Skeletal muscle tissue (tissue), 4 donors: ENCODE results near the gene AXIN1. TPM values are rescaled to one million over a fixed set of nuclear protein-coding genes. Genes with fewer than 3 reads are reported as not detected.
"Not testable (repeated sequence)": the region's sequence is repeated elsewhere in the genome, so short reads cannot be mapped to it uniquely, and the experiment has no call there.

ENCODE experiments used
- H3K27ac ChIP-seq: one replicate; pipeline ENCODE4 v1.7.0; 2013; ENCODE audit warnings: mild to moderate bottlenecking, low read depth, low read length, inconsistent platforms
- H3K27me3 ChIP-seq, 3 donors: one replicate each; pipeline ENCODE4 v1.7.0; 2013; ENCODE audit warnings: low read length in 3 of 3; ENCODE audit not compliant: control insufficient read depth in 3 of 3, insufficient read depth in 3 of 3
- H3K36me3 ChIP-seq, 3 donors: one replicate each; pipeline ENCODE4 v1.7.0; 2013; ENCODE audit warnings: low read length in 3 of 3; ENCODE audit not compliant: control insufficient read depth in 3 of 3, insufficient read depth in 3 of 3
- H3K4me1 ChIP-seq, 3 donors: one replicate each; pipeline ENCODE4 v1.7.0; 2013; ENCODE audit warnings: low read length in 3 of 3, mild to moderate bottlenecking in 3 of 3; ENCODE audit not compliant: control insufficient read depth in 3 of 3, insufficient read depth in 3 of 3
- H3K4me3 ChIP-seq, 3 donors: one replicate each; pipeline ENCODE4 v1.7.0; 2013; ENCODE audit warnings: low read length in 3 of 3
- H3K9ac ChIP-seq, 3 donors: one replicate each; pipeline ENCODE4 v1.7.0; 2013; ENCODE audit warnings: low read length in 3 of 3, mild to moderate bottlenecking in 3 of 3, moderate library complexity in 2 of 3, low read depth in 1 of 3
- H3K9me3 ChIP-seq, 3 donors: one replicate each; pipeline ENCODE4 v1.7.0; 2013; ENCODE audit warnings: low read length in 3 of 3; ENCODE audit not compliant: control insufficient read depth in 3 of 3
- total RNA-seq: library from RNA; depleted of rRNA; stranded (reverse); fragments of >200 nt; gene quantifications from one replicate; pipeline ENCODE4 v1.2.3, GENCODE V29; 2014
- donor health status: Osteomylitis.

Gene AXIN1
- total RNA-seq, 1 donor from 2014 or later, result 8.9 TPM

DNA sequence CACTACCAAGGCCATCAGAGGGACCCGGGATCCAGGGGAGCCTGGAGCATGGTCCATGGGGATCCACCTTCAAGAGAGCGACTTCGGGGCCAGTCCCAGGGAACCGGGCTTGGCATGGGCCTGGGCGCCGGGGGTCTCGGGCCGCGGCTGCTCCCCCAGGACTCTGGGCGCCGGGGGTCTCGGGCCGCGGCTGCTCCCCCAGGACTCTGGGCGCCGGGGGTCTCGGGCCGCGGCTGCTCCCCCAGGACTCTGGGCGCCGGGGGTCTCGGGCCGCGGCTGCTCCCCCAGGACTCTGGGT lies 10.1 kb upstream of the AXIN1 start:
- not testable (repeated sequence) for H3K9ac ChIP-seq, H3K4me1 ChIP-seq, H3K27ac ChIP-seq, H3K4me3 ChIP-seq, H3K9me3 ChIP-seq
- Histone ChIP-seq H3K36me3 (peaks cover 9 to 13% (median 10%) of the 10 kb centered on the region in 3 donors), H3K27me3 (peaks cover 18 to 26% (median 20%) of the 10 kb centered on the region in 3 donors)

DNA sequence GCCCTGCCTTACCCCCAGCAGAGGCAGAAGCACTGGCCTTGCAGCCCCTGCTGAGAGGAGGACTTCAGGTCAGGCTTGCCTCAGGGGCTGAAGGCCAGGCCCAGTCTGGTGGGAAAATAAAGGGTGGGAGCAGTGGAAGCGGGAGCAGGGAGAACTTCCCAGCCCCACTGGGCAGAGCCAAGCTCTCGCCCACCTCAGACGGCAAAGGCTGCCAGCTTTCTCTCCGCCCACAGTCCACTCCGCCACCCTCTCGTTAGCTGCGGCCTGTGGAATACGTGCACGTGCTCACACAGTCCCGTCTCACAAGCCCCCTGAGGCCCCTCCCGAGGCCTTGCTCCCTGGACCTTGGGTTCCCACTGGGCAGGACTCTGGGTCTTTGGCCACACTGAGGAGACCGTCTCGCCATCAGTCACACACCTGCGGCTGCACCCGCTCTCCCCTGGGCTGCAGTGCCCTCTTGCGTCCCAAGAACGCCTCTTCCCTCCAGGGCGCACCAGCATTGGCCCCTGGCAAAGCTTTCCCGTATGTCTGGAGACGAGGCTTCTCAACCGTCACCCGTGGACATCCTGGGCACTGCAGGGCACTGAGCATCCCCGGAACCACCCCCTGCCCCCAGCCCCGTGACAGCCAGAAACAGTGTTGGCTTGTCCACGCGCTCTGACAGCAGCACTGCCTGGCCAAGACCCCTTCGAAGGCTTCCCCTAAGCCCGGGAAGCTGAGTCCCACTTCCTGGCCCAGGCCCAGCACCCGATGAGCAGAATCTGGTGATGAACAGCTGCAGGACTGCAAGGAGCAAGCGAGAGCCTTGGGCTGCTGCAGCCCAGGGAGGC lies 9.6 kb upstream of the AXIN1 start:
- no peak overlapping the region for H3K9ac ChIP-seq
- H3K36me3 ChIP-seq, result peaks cover 3 to 8% (median 4%) of the 10 kb centered on the region in 3 donors
- no peak overlapping the region for H3K27ac ChIP-seq
- H3K27me3 ChIP-seq, result peaks cover 18 to 26% (median 20%) of the 10 kb centered on the region in 3 donors
- no peaks in the 10 kb centered on the region for H3K9me3 ChIP-seq
- peaks cover 0 to 4% (median 0%) of the 10 kb centered on the region in 3 donors for H3K4me1 ChIP-seq
- H3K4me3 ChIP-seq, result no peak overlapping the region

DNA sequence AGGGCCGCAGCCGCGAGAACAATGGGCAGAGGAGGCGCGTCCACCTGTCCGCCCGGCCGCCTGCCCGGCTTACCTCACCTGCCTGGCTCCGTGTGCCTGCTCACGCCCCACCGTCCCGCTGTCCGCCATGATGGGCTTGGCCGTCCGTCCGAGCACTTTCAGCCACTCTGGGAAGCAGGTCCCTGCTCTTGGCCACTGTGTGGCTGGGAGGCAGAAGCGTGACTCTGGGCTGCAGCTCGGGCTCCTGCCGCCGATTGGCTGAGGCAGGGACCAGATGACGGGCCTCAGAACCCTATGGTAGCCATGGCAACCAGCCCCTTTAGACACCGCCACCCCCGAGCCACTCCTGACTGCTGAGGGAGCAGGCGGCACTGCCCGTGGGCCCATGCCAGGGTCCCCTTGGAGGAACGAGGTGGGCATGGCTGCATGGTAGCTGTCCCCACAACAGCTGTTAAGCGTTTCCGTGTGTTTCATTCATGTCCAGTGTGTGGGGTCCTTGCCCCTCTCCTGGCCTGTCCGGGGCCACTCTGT lies 8.9 kb upstream of the AXIN1 start:
- H3K36me3 ChIP-seq, result peaks cover 0 to 1% (median 0%) of the 10 kb centered on the region in 3 donors
- H3K9ac ChIP-seq, result no peak overlapping the region
- H3K4me3 ChIP-seq, result no peak overlapping the region
- peaks cover 18 to 26% (median 20%) of the 10 kb centered on the region in 3 donors for H3K27me3 ChIP-seq
- H3K27ac ChIP-seq, result no peak overlapping the region
- H3K9me3 ChIP-seq, result no peaks in the 10 kb centered on the region
- peaks cover 0 to 4% (median 0%) of the 10 kb centered on the region in 3 donors for H3K4me1 ChIP-seq

DNA sequence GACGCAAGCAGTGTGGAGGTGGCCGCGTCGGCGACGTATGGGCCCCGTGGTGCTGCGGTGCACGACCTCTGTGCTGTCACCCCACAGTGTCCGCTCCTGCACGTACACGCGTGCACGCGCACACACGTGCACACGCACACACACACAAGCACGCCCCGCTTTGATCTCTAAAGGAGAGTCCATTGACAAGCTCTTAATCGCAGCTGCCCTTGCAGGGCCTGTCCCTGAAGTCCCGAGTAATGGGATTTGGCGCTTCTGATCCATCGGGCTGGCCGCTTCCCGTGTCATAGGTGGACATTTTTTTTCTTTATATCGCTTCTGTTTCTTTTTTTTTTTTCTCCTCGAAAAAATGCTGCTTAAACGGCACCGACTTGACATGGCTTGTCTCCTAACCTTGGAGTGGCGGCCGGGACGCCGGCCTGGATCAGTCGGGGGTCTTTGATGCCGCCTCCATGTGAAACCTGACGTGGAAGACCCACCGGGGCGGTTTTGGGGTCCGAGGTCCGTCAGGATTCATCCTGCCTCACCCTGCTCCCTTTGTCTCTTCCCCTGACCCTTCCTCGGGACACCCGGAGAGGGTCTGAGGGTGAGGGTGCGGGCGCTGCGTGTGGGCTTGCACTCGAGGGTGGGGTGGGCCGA lies 8.3 kb upstream of the AXIN1 start:
- H3K9me3 ChIP-seq, result no peaks in the 10 kb centered on the region
- peaks cover 0 to 4% (median 0%) of the 10 kb centered on the region in 3 donors for H3K4me1 ChIP-seq
- H3K27ac ChIP-seq, result no peak overlapping the region
- H3K4me3 ChIP-seq, result no peak overlapping the region
- H3K36me3 ChIP-seq, result no peaks in the 10 kb centered on the region
- peaks cover 18 to 26% (median 20%) of the 10 kb centered on the region in 3 donors for H3K27me3 ChIP-seq
- no peak overlapping the region for H3K9ac ChIP-seq

DNA sequence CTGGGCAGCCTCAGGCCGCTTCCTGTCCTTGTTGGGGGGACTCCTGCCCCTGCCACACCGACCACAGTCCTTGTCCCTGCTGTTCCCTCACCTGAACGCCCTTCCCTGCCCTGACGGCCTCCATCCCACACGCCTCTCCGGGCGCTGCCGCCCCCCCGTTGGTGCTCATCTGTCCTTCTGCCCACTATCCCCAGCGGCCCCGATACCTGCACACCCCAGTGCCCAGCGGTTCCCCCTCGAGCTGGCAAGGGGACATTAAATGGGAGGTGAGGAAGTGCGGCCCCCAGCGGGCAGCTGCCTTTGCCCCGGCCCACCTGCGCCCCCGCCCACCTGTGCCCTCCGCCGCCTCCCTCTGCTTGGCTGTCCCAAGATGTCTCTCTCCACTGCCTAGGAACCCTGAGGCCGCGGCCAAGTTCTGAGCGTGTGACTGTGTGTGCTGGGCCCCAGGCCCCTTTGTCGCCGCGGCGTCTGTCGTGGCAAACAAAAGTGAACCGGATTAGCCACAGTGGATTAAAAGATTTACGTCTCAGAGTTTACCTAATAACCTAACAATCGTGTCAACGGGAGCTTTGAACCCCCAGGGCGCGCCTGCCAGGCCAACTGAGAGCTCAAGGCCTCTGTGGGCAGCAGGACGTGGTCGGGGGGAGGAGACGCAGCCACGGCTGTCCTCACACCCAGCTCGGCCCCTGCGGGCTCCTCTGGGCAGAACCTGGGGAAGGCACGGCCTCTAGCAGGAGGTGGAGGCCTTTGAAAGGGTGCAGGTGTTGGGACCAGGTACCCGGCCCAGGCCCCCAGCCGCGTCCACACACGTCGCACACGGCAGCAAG lies 7.6 kb upstream of the AXIN1 start:
- Histone ChIP-seq H3K9ac (no peak overlapping the region), H3K9me3 (no peaks in the 10 kb centered on the region), H3K27me3 (peaks cover 18 to 26% (median 20%) of the 10 kb centered on the region in 3 donors), H3K4me3 (no peak overlapping the region), H3K36me3 (no peaks in the 10 kb centered on the region), H3K4me1 (peaks cover 0 to 4% (median 0%) of the 10 kb centered on the region in 3 donors), H3K27ac (no peak overlapping the region)

DNA sequence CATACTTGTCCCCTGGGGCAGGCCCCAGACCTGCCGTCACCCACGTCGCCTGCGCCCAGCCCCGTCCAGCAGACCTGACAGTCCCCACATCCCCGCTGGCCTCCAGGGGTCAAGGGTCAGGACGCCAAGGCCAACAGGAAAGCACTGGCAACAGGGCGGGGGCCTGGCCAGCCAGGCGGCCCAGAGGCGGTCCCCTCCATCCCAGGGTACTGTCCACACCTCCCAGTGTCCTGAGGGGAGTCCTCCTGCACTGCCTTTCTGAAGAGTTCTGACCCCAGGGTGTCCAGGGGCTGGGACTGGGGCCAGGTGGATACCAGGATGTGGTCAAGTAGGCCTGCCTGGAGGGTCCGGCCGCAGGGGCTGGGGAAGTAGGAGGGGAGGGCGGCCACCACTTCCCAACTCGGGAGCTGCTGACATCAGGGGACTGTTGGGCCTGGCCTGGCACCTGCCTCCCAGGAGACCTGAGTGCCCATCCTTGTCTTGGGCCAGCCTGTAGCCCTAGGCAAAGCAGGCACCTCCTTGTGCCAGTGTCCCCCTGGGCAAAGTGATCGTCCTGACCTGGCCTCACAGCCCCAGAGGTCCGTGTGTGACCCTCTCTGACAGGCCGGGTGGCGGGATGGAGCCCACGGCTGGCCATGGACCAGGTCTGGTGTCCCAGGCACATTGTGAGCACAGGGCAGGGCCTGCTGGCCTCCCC lies 6.7 kb upstream of the AXIN1 start:
- Histone ChIP-seq H3K9ac (no peak overlapping the region), H3K27ac (no peak overlapping the region), H3K9me3 (no peaks in the 10 kb centered on the region), H3K27me3 (peaks cover 11 to 21% (median 15%) of the 10 kb centered on the region in 3 donors), H3K4me1 (peaks cover 0 to 4% (median 0%) of the 10 kb centered on the region in 3 donors), H3K4me3 (no peak overlapping the region), H3K36me3 (no peaks in the 10 kb centered on the region)

DNA sequence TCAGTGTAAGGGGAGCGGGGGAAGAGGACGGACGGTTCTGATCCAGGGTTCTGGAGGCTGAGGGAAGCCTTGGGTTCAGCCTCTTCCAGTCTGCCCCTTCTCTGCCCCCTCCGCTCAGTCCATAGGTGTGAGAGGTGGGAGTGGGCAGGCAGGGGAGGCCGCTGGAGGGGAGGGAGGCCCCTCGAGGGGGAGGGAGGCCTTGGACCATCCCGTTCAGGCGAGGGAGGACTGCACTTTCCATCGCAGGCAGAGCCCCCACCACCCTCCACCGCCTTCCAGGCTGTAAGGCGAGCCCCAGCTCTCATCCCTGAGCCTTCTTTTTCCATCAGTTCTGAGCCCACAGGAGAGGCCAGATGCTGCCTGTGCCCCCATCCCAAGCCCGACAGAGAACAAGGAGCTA lies 4.2 kb upstream of the AXIN1 start:
- Histone ChIP-seq H3K27ac (no peak overlapping the region), H3K4me3 (no peak overlapping the region), H3K27me3 (peaks cover 0 to 6% (median 3%) of the 10 kb centered on the region in 3 donors), H3K9ac (no peak overlapping the region), H3K36me3 (no peaks in the 10 kb centered on the region), H3K9me3 (no peaks in the 10 kb centered on the region), H3K4me1 (peaks cover 0 to 4% (median under 1%) of the 10 kb centered on the region in 3 donors)

DNA sequence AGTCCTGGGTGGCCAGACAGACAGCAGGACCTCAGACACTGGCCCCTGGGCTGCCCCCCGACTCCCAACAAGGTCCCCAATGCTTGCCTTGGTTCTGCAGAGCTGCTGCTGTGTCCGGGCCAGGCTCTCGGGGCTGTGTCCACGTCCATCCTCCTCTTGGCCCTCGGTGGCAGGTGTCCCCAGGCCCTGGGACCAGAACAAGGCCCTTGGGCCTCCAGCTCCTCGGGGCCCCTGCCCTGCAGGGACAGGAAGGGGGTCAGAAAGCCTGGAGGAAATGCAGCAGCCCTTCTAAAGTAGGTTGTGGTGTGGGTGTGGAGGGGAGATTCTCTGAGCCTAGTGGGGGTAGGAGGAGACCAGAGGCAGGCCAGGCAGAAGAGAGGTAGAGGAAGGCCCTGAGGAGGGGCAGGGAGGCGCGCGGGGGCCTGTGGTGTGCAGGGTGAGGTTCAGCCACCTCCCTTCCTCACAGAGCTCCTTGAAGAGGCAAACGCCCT lies 2.5 kb upstream of the AXIN1 start:
- peaks cover 0 to 5% (median 4%) of the 10 kb centered on the region in 3 donors for H3K36me3 ChIP-seq
- H3K9me3 ChIP-seq, result no peaks in the 10 kb centered on the region
- no peak overlapping the region for H3K4me3 ChIP-seq
- peaks cover 5 to 9% (median 9%) of the 10 kb centered on the region in 3 donors for H3K4me1 ChIP-seq
- H3K9ac ChIP-seq, result no peak overlapping the region
- H3K27me3 ChIP-seq, result peaks cover 0 to 3% (median 0%) of the 10 kb centered on the region in 3 donors
- H3K27ac ChIP-seq, result no peak overlapping the region

DNA sequence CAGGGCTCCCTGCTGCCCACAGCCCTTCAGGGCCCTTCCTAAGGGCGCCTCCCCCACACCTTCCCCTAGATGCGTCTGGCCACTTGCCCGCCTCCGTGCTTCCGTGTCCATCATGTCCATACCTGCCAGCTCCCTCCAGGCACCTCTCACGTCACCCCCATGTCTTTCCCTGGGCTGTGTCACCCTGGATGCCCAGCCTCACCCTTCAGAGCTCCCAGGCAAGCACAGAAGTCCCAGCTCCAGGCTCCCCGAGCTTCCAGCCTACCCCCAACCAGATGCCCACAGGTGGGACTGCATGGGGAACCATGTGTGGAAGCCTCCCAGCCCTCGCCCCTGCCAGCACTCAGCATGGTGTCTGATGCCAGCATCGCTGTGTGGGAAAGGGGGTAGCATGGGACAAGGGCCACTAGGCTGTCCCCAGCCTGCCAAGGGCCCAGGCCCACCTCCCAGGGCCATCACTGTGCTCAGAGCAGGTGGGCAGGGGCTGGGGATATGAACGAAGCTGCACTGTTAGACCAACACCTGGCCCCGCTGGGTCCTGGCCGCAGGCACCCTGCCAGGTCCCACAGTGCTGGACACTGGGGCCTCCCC lies 1.9 kb upstream of the AXIN1 start:
- Histone ChIP-seq H3K4me3 (no peak overlapping the region), H3K4me1 (peaks cover 5 to 9% (median 9%) of the 10 kb centered on the region in 3 donors), H3K27me3 (peaks cover 0 to 3% (median 0%) of the 10 kb centered on the region in 3 donors), H3K9ac (no peak overlapping the region), H3K9me3 (no peaks in the 10 kb centered on the region), H3K36me3 (peaks cover 0 to 5% (median 4%) of the 10 kb centered on the region in 3 donors), H3K27ac (no peak overlapping the region)
